ENCODE measurements around the gene ZNF474.

ZNF474 gene

DNA sequence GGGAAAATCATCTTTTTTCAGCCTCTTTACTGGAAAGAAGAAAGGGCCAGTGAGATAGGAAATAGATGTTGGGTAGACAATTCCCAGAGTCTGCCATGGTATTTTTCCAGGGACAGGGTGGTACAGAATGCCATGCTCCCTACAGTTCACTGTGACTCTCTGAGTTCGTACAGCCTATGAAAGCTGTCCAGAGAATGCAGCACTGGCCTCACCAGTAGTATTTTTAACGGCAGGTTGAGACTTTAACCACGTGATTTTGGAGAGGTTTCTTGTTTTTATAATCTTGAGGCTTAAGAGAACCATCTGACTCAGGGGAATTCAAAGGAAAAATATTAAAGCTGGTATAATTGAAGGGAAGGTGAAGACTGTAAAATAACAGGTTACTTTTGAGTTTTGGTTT, 10.1 kb upstream of the ZNF474 start:
- DNase-seq: no peak

- DNase-seq: no peak
Observed at GRCh38 chr5:122120493-122120892, 8.9 kb upstream of the ZNF474 start.

DNA sequence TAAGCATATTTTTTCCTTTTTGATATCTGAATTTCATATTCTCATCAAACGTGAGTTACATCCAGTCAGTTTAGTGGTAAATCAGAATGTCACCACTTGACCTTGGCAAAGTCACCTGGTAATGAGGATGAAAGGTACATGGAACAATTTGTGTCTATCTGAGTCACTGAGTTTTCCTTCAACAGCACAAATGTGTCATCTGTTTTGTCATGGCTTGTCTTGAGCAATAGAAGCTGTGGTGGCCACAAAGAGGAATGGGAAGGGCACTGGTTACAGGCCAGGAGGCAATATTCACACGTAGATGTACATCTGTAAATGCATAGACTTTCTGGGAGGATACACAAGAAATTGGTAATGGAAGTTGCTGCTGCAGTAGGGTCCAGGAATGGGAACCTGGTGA, 8.4 kb upstream of the ZNF474 start:
- DNase-seq: no peak

- no peak for DNase-seq
Observed at GRCh38 chr5:122121479-122122465, 7.6 kb upstream of the ZNF474 start.

- DNase-seq: no peak
Observed at GRCh38 chr5:122124766-122125165, 4.6 kb upstream of the ZNF474 start.

DNA sequence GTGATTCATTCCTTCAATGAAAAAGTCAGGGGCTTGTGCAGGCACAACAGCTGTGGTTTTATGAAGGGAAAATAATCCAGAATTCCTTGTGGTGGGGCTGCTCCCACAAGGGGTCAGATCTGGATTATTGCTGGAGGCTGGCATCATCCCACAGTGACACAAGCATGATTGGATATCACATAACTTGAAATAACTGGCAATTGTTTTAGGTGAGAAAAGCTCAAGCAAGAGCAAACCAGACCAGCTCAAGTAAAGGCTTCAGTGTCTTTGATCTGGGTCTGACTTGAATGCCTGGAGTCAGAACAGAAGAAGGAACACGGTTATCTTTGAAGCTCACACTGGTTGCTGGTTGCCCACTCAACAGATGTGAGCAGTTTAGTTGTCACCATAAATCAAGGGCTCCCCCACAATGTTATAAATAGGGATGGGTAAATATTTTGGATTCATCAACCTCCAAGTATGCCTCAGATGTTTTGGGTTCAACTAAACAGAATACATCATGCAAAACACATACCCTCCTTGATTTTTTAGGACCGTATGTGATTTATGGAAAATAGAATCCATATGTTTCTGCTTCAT, 3.1 kb upstream of the ZNF474 start:
- no peak for DNase-seq

- no peak for DNase-seq
Observed at GRCh38 chr5:122126756-122127321, 2.5 kb upstream of the ZNF474 start.

- DNase-seq: no peak
Observed at GRCh38 chr5:122130152-122130551, 806 bp downstream of the ZNF474 start.

- DNase-seq: no peak
Observed at GRCh38 chr5:122137702-122138101, 8.4 kb downstream of the ZNF474 start.

DNA sequence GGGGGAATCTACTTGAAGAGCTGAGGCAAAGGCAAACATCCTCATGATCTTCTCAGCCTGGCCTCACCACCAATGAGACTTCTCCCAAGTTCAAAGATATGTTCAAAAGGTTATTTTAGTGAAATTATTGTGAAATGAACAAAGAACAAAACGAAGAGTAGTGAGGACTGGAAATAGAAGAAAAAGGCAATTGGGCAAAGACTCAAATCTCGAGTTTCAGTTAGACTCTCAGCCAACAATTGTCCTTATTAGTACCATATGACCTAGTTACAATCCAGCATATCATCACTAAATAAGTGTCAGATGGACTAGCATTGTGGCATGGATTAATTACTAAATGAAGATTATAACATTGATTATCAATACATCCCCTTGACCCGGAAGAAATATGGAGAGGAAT, 9.0 kb downstream of the ZNF474 start:
- no peak for DNase-seq

- DNase-seq: no peak
Observed at GRCh38 chr5:122140900-122141299, 11.6 kb downstream of the ZNF474 start.

DNA sequence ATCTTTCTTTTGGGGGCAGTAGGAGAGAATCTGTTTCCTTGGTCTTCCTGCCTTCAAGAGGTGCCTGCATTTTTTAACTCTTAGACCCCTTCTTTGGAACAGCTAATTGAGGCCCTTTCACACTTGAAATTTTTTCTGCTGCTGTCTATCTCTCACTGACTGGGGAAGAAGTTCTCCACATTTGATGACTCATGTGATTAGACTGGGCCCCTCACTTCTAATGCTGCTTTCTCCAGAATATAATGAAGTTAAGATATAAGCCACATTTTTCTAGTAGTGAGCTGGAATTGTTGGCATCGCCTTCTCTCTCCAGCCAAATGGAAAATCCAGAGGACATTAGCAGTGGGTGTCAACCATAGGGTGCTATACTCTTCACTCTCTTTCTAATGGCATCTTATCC, 12.4 kb downstream of the ZNF474 start:
- no peak for DNase-seq

- DNase-seq: no peak
Observed at GRCh38 chr5:122142480-122143164, 13.3 kb downstream of the ZNF474 start.

- no peak for DNase-seq
Observed at GRCh38 chr5:122144236-122144635, 14.9 kb downstream of the ZNF474 start.

- no peak for DNase-seq
Observed at GRCh38 chr5:122145906-122146305, 16.6 kb downstream of the ZNF474 start.

DNA sequence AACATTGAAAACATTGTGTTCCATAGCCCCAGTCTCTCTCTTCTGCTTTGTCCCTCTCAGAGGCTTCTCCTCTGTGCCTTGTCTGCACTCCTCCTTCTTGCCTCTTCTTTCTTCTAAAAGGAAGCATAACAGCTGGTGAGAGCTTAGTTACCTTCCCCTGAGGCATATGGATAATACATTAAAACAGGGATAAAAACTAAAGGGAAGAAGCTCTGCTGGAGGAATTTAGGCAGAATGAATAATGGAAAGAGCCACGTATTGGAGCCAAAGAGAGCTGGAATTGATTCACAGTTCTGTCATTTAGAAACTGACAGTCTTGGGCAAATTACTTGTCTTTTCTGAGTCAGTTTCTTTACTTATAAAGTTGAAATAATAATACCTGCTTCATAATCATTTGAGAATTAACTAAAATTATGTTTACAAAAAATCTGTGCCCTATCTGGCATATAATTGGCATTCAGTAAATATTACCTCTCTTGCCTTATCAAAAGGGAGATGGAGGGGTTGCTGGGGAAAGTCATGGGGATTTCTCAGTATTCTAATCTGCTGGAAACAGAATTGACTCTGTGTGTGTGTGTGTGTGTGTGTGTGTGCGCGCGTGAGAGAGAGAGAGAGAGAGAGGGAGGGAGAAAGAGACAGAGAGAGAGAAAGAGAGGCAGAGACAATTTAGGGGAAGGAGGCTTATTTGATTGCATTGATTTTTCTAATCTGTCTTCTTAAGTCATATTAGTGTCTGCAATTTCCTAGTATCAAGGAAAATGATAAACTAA, 20.2 kb downstream of the ZNF474 start:
- DNase-seq: no peak

- DNase-seq: no peak
Observed at GRCh38 chr5:122150215-122150614, 20.9 kb downstream of the ZNF474 start.

DNA sequence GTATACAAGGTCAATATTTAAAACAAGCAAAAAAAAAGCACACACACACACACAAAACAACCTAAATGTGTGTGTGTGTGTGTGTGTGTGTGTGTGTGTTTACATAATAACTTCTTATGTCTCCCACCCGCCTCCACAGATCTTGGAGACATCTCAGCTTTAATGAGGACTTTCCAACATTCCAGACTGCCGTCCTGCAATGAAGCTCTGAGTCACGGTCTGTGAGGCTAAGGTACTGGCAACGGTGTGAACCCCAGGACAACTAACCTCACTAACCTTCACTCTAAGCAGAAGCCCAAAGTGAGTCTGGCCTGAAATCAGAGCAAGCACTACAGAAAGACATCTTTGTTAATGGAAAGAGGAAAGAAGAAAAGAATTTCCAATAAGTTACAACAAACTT, 22.3 kb downstream of the ZNF474 start:
- DNase-seq: no peak

- no peak for DNase-seq
Observed at GRCh38 chr5:122152266-122152900, 23.0 kb downstream of the ZNF474 start.

- DNase-seq: no peak
Observed at GRCh38 chr5:122153230-122153629, 23.9 kb downstream of the ZNF474 start.

DNA sequence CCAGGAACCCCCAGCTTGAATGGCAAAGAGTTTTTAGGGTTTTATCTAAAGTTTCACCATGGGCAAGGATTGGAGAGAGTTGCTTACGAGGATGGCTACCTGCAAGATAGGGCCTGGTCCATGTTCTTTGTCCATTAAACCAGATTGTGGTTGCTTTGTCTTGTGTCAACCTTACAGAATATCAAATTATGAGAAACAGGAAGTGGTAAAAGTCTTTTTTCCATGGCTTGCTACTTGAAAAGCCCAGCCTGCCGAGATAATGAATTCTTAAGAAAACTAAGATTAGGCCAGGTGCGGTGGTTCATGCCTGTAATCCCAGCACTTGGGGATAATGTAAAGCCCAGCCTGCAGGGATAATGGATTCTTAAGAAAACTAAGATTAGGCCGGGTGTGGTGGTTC, 24.4 kb downstream of the ZNF474 start:
- no peak for DNase-seq

GRCh38 chr5:122154491-122154890, 25.1 kb downstream of the ZNF474 start:
- no peak for DNase-seq

Measured in effector CD4-positive, alpha-beta T cell (primary cell).